HCT116 (cell line): ENCODE results near the gene CAMKK1.

ENCODE experiments used
- REST ChIP-seq: IDR thresholded peaks from 2 replicates; pipeline ENCODE4 v1.6.1; 2012; ENCODE audit warnings: low read depth
- SIN3A ChIP-seq: IDR thresholded peaks from 2 replicates; pipeline ENCODE4 v1.6.1; 2012; ENCODE audit warnings: low read depth
- ZFX ChIP-seq: fragments of 450-650 bp; IDR thresholded peaks from 2 replicates; pipeline ENCODE4 v1.6.1; 2017
- TF ChIP-seq, protein P1 (sequence below): IDR thresholded peaks from 2 replicates; pipeline ENCODE4 v1.6.1; 2012

DNA sequence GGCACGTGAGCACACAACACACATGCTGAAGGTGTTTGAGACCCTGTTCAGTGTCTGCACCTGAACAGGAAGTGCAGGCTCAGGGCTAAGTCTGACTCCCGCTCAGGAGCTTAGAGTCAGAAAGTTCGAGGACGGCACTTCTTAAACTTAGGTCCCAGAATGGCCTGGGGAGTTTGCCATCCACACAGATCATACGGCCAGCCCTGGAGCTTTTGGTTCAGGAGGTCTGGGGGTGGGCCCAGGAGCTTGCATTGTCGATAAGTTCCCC is 4.0 kb upstream of the CAMKK1 start:
- TF ChIP-seq REST: no peak
- no peak for TF ChIP-seq SIN3A
- no peak for TF ChIP-seq ZFX
- TF ChIP-seq, protein P1, sequence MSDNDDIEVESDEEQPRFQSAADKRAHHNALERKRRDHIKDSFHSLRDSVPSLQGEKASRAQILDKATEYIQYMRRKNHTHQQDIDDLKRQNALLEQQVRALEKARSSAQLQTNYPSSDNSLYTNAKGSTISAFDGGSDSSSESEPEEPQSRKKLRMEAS: no peak
